ENCODE data around the gene RPS6KL1. TPM values are rescaled to one million over a fixed set of nuclear protein-coding genes. Genes with fewer than 3 reads are reported as not detected.

Gene RPS6KL1
- total RNA-seq, 2 donors from 2014 or later: 4.4 to 10.4 TPM

- H3K9ac ChIP-seq (ENCODE audit: extremely low read depth, low read length, poor library complexity, severe bottlenecking): no peak overlapping the region
- H3K4me3 ChIP-seq (ENCODE audit: low read length): no peak overlapping the region
- no peaks in the 10 kb centered on the region for H3K4me1 ChIP-seq (ENCODE audit: control insufficient read depth, insufficient read depth, low read length)
- 83 to 86% methylated on average over 8 to 11 of the region's 11 CpGs for WGBS, 2 experiments (ENCODE audit: insufficient coverage in 1 of 2, insufficient read length in 1 of 2)
- Mint-ChIP-seq H3K36me3 (ENCODE audit: low read depth) (no peaks in the 10 kb centered on the region), H3K27ac (no peak overlapping the region), H3K9me3 (no peaks in the 10 kb centered on the region), H3K4me3 (no peak overlapping the region), H3K27me3 (ENCODE audit: insufficient read depth) (peaks cover 20% of the 10 kb centered on the region), H3K4me1 (no peaks in the 10 kb centered on the region)
- H3K27ac ChIP-seq (ENCODE audit: low read depth, low read length): no peak overlapping the region
- no peak for DNase-seq
- H3K36me3 ChIP-seq (ENCODE audit: control insufficient read depth, insufficient read depth, low read length): no peaks in the 10 kb centered on the region
- H3K9me3 ChIP-seq (ENCODE audit: control insufficient read depth, low read length): no peaks in the 10 kb centered on the region
- peaks cover 22% of the 10 kb centered on the region for H3K27me3 ChIP-seq (ENCODE audit: control insufficient read depth, insufficient read depth, low read length, poor library complexity, severe bottlenecking)
- TF ChIP-seq CTCF (conservative IDR thresholded peaks at IDR 0.05): no peak
Observed at GRCh38 chr14:74924061-74924460, 1.0 kb upstream of the RPS6KL1 start.

- Histone ChIP-seq H3K27ac (ENCODE audit: low read depth, low read length) (no peak overlapping the region), H3K9ac (ENCODE audit: extremely low read depth, low read length, poor library complexity, severe bottlenecking) (peak overlapping the region; percentile 55), H3K4me3 (ENCODE audit: low read length) (peak overlapping the region; percentile 80), H3K36me3 (ENCODE audit: control insufficient read depth, insufficient read depth, low read length) (no peaks in the 10 kb centered on the region), H3K4me1 (ENCODE audit: control insufficient read depth, insufficient read depth, low read length) (peaks cover 6% of the 10 kb centered on the region), H3K9me3 (ENCODE audit: control insufficient read depth, low read length) (no peaks in the 10 kb centered on the region), H3K27me3 (ENCODE audit: control insufficient read depth, insufficient read depth, low read length, poor library complexity, severe bottlenecking) (peaks cover 17% of the 10 kb centered on the region)
- H3K4me3 Mint-ChIP-seq: peak overlapping the region; percentile 70
- H3K4me1 Mint-ChIP-seq: peaks cover 4% of the 10 kb centered on the region
- TF ChIP-seq CTCF (conservative IDR thresholded peaks at IDR 0.05): no peak
- H3K27me3 Mint-ChIP-seq (ENCODE audit: insufficient read depth): peaks cover 17% of the 10 kb centered on the region
- no peaks in the 10 kb centered on the region for H3K36me3 Mint-ChIP-seq (ENCODE audit: low read depth)
- H3K9me3 Mint-ChIP-seq: no peaks in the 10 kb centered on the region
- H3K27ac Mint-ChIP-seq: no peak overlapping the region
- no peak for DNase-seq
- 75 to 77% methylated on average over 16 to 19 of the region's 19 CpGs for WGBS, 2 experiments (ENCODE audit: insufficient coverage in 1 of 2, insufficient read length in 1 of 2)
Observed at GRCh38 chr14:74921987-74922751, 891 bp downstream of the RPS6KL1 start.

DNA sequence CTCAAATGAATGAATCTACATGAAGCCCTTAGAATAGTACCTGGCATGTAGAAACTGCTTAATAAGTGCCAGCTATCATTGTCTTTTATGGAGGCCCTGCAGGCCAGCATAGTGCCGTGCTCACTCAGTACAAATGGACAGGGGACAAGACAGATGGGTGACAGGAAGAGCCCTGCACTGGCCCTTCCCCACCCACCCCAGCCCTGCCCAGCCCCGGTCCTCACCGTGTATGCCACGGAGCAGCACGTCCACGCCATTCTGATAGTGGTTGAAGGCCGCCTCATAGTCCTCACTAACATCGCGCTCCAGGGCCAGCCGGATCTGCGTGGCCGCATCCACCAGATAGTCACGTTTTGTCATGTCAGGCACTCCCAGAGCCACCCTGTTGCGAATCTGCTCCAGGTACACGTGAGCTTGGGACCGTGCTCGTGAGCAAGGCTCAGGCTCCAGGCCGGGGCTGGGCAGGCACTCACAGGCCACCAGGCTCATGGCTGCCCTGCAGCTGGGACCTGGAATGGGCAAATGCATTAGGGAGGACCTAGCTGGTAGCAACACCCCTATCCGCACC is 1.9 kb downstream of the RPS6KL1 start:
- no peak for TF ChIP-seq CTCF (conservative IDR thresholded peaks at IDR 0.05)
- Histone ChIP-seq H3K27me3 (ENCODE audit: control insufficient read depth, insufficient read depth, low read length, poor library complexity, severe bottlenecking) (peaks cover 11% of the 10 kb centered on the region), H3K9ac (ENCODE audit: extremely low read depth, low read length, poor library complexity, severe bottlenecking) (no peak overlapping the region), H3K4me3 (ENCODE audit: low read length) (no peak overlapping the region), H3K4me1 (ENCODE audit: control insufficient read depth, insufficient read depth, low read length) (peaks cover 8% of the 10 kb centered on the region), H3K36me3 (ENCODE audit: control insufficient read depth, insufficient read depth, low read length) (no peaks in the 10 kb centered on the region), H3K9me3 (ENCODE audit: control insufficient read depth, low read length) (no peaks in the 10 kb centered on the region), H3K27ac (ENCODE audit: low read depth, low read length) (no peak overlapping the region)
- H3K4me1 Mint-ChIP-seq: peaks cover 4% of the 10 kb centered on the region
- DNase-seq: no peak
- peaks cover under 1% of the 10 kb centered on the region for H3K36me3 Mint-ChIP-seq (ENCODE audit: low read depth)
- WGBS, 2 experiments (ENCODE audit: insufficient coverage in 1 of 2, insufficient read length in 1 of 2): 92 to 94% methylated on average over 10 to 19 of the region's 19 CpGs
- H3K27me3 Mint-ChIP-seq (ENCODE audit: insufficient read depth): peaks cover 8% of the 10 kb centered on the region
- no peak overlapping the region for H3K4me3 Mint-ChIP-seq
- no peak overlapping the region for H3K27ac Mint-ChIP-seq
- no peaks in the 10 kb centered on the region for H3K9me3 Mint-ChIP-seq

Data from endodermal cell (in vitro differentiated cells).